Smooth muscle cell of the brain vasculature (primary cell): ENCODE measurements around the gene HELZ2.
"Not testable (repeated sequence)": the region's sequence is repeated elsewhere in the genome, so short reads cannot be mapped to it uniquely, and the experiment has no call there.

Experiments used
- DNase-seq: peaks from one replicate; pipeline ENCODE4 v3.0.0-alpha.2; 2012; ENCODE audit warnings: low read depth, low spot score

Gene HELZ2

GRCh38 chr20:63565699-63566335 is 8.2 kb downstream of the HELZ2 start:
- no peak for DNase-seq

- no peak for DNase-seq
These were observed 8.9 kb downstream of the HELZ2 start for GRCh38 chr20:63565021-63565698.

GRCh38 chr20:63564036-63564810 is 9.8 kb downstream of the HELZ2 start:
- DNase-seq: no peak

- DNase-seq: no peak
These were observed 10.7 kb downstream of the HELZ2 start for GRCh38 chr20:63563225-63563935.

GRCh38 chr20:63562461-63563224 is 11.4 kb downstream of the HELZ2 start:
- no peak for DNase-seq

GRCh38 chr20:63561624-63562396 is 12.2 kb downstream of the HELZ2 start:
- no peak for DNase-seq

- no peak for DNase-seq
These were observed 13.0 kb downstream of the HELZ2 start for GRCh38 chr20:63560856-63561609.

- no peak for DNase-seq
These were observed 13.7 kb downstream of the HELZ2 start for GRCh38 chr20:63560333-63560805.

- DNase-seq: not testable (repeated sequence)
These were observed 14.3 kb downstream of the HELZ2 start for GRCh38 chr20:63559485-63560332.

GRCh38 chr20:63558804-63559484 is 15.1 kb downstream of the HELZ2 start:
- no peak for DNase-seq

- DNase-seq: no peak
These were observed 16.6 kb downstream of the HELZ2 start for GRCh38 chr20:63557481-63557891.

GRCh38 chr20:63556873-63557478 is 17.1 kb downstream of the HELZ2 start:
- DNase-seq: no peak

GRCh38 chr20:63555661-63556381 is 18.2 kb downstream of the HELZ2 start:
- DNase-seq: no peak

- DNase-seq: no peak
These were observed 19.4 kb downstream of the HELZ2 start for GRCh38 chr20:63554361-63555278.

- no peak for DNase-seq
These were observed 20.1 kb downstream of the HELZ2 start, which contains the start of gene FNDC11 for GRCh38 chr20:63553933-63554290. Gene FNDC11 (plus strand): TSS chr20:63554159. CDS start chr20:63555664, 1,505 bp downstream.
